ENCODE measurements around the gene COL2A1. TPM values are rescaled to one million over a fixed set of nuclear protein-coding genes. Genes with fewer than 3 reads are reported as not detected.

Gene COL2A1
- polyA plus RNA-seq, 3 donors, result 30.9 to 43.8 (median 34.9) TPM

DNA sequence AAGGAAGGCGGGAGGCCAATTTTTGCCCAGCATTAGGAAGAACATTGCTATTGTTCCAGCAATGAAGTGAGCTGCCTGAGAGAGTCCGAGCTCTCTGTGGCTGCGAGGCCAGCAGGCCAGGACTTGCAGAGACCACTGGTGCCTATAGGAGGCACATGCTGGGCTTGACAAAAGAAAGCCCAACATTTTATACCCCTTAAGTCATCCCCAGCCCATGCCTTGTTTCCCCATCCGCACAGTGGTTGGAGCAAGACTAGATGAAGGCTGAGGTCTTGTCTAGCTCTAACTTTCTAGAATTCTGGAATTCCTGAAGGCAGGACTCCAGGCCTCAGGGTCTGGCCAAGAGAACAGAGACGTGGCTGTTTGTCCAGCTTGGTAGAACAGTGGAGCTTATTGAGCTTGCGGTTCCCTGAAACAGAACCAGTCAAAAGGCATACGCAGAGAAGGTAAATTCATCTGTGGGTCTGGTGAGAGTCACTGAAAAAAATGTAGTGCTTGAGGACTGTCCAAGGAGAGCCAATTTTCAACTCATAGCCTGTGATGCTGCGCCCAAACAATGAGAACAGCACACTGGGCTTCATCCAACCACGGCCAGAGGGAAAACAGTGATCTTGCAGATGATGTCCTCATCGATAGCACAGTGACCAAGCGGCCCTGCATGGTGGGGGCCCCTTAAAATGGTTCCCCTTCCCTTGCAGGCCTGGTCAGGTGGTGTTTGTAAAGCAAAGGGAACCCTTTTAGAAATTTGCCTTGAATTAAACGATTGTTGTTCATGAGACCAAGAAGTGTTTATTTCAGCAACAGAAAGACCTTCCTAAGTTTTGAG is 27.1 kb upstream of the COL2A1 start:
- DNase-seq (ENCODE audit: low read depth in 3 of 3, low spot score in 2 of 3), result no peak

DNA sequence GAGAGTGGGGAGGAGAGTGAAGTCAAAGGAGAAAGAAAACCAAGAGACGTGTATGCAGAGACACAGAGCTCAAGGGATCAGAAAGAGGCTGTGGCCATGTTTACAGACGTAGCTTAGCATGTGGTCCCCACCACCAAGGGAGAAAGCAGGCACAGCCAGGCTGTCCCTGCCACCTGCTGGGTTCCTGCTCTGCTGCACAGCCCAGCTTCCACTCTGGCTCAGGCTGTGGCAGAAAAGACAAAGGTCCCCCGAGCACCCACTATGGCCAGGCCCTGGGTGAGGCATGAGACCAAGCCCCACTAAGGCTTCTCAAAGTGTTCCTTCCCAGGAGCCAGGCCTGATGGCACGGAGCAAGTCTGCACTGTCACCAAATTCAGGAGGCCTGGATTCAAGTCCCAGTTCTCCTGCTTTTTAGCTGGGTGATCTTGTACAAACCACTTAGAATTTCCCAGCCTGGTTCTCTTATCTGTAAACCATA is 25.9 kb upstream of the COL2A1 start:
- no peak for DNase-seq (ENCODE audit: low read depth in 3 of 3, low spot score in 2 of 3)

DNA sequence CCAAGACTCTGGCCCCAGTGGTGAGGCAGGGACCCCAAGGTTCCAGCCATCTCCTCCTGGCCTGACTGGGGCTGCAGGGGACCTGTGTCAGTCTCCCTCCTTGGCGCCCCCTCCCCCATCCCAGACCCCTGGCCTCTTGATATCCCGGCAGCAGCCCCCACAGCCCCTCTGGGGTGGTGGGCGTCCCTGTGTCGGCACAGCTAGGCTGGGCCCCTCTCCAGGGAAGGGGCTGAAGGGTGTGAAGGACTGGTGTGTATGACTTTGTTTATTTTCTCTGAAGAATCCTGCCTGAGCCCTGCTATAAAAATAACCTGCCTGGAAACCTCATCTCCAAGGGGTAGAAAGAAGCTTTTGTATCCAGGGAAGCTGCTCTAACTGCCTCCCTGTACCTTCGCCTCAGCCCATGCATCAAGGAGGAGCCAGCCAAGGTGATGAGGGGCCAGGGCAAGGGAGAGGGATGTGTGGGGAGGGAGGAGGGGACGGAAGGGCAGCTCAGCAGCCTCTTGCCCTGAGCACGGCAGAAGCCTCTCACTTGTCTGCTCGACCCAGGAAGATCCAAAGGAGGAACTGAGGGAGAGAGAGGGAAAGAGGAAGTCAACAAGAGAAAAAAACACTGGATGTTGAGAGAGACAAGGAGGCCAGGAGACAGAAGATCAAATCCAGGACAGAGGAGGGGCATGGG is 25.4 kb upstream of the COL2A1 start:
- no peak for DNase-seq (ENCODE audit: low read depth in 3 of 3, low spot score in 2 of 3)

DNA sequence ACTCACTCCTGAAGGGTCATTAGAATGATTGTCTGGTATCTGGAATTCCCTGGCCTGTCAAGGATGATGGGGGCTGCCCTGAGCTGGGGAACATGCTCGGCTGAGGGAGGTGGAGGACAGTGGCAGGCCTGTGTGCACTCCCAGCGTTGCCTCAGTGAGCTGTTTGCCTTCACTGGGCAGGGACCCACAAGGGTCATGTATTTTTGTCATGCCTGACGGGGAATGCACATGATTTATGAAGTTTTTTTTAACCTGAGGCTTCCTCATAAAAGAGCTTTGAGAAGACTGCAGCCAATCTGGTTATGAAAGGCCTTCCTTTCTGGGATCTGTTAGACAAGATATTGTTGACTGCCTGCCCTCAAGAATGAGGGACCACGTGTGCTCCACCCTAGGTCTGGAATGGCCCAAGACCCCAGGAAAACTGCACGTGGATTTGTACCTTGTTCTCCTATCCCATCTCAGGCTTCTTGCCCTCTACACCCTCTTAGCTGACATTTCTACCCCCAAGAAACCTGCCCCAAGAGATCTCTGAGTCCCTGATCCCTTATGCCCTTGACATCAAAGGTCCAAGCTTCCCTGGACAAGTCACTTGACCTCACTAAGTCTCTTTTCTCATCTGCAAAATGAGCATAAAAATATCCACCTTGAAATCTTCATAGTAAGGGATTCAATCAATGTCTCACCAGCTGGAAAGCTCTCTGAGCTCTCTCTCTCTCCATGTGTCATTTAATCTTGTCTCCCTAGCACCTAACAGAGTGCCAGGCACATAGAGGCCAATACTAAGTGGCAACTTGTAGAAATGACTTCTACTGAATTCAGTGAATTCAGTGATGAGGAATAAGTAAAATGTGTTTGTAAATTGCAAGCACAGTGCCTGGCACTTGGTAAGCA is 24.5 kb upstream of the COL2A1 start:
- DNase-seq (ENCODE audit: low read depth in 3 of 3, low spot score in 2 of 3), result peak in 1 of 3 donors; percentile 35

DNA sequence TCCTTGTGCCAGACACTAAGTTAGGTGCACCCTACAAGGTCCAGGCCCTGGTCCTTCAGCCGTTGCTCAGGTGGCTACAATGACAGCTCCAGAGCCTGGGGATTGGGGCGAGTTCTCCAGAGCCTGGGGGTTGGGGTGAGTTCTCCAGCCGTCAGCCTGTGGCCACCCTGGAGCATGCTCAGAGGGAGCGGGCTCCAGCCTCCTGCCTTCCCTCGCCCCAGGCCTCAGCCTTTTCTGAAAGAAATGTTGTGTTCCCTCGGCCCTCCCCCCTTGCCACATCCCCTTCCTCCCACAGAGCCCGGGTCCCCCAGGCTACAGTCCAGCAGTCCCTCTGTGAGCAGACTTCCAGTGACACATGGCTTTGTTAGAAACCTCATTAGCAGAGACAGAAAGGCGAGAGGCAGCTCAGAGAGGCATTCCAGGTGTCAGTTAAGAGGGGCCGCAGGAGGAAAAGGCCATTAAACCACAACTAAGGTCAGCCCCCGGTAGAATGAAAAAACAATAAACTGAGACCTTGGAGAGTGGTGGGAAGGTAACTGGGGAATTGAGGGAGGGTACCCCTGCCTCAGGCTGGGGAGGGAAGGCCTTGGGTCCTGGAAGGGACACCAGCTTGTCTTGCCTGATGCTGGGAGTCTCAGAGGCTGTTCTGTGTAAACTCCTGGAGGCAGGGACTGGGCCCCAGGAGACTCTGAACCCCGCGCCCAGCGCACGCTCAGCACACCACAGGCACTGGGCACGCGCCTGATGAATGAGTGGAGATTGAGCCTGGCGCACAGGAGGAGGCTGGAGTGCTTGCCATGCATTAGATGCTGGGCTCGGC is 23.1 kb upstream of the COL2A1 start:
- DNase-seq (ENCODE audit: low read depth in 3 of 3, low spot score in 2 of 3), result no peak

DNA sequence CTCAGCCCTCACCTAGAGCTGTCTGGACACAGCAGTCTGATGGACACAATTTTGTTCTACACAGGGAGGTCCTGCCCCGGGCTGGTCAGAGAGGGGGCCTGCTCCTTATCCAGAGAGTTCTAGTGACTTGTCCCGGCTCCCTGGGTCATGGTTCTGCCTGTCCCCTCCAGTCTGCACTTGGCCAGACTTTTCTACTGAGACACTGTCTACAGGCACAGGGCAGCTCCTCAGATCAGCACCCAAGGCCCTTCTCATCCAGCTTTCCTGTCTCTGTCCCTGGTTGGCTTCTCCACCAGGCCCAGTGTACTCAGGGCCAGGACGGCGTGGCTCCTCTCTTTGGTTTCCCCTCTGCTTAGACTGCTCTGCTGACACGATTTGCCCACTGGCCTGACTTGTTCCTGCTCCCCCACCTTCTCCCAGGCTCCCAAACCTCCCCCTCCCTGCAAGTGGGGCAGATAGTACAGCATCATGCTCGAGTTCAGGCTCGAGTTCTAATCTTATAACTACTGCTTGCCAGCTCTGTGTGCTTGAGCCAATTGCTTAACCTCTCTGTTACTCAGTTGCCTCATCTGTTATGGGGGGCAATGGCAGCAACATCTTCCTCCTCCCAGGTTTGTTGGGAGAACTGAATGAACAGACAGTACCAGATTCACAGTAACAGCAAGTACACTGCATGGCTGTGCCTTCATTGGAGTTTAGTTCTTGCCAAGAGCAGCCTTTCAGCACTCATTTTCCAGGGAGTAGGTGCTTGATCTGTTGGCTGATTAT is 22.0 kb upstream of the COL2A1 start:
- DNase-seq (ENCODE audit: low read depth in 3 of 3, low spot score in 2 of 3), result no peak

DNA sequence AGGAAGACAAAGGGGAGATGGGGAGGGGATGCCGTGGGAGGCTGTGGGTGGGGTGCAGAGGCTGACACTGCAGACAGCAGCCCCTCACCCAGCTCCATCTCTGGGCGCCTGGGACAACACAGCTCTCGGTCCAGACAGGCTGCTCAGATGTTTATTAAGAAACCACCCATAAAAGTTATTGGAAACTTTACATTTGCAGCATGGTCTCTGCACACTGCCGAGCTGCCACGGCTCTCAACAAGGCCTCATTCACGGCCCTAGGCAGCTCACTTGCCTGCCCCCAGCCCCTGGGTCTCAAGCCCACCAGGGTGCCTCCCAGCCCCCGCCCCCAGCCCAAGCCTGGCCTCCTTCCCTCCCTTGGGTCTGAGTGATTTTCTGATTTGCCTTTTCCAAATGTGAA is 21.0 kb upstream of the COL2A1 start:
- DNase-seq (ENCODE audit: low read depth in 3 of 3, low spot score in 2 of 3), result no peak

DNA sequence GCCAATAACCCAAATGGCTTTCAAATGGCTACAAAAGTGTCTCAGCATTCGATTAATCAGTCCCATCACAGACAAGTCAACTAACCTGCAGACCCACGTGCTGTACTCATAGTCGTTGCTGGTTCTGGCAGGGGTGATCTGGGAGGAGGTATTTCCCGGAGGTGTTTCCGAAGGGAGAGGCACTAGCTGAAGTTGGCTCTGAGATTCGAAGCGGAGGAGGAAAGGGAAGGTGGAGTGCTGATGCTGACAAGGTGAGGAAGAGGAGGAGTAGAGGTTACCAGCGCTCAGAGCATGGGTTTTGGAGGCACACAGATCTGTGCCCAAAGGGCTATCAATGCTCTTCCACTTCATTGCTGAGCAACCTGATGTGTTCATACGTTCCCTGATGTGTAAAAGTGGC is 20.5 kb upstream of the COL2A1 start:
- no peak for DNase-seq (ENCODE audit: low read depth in 3 of 3, low spot score in 2 of 3)

DNA sequence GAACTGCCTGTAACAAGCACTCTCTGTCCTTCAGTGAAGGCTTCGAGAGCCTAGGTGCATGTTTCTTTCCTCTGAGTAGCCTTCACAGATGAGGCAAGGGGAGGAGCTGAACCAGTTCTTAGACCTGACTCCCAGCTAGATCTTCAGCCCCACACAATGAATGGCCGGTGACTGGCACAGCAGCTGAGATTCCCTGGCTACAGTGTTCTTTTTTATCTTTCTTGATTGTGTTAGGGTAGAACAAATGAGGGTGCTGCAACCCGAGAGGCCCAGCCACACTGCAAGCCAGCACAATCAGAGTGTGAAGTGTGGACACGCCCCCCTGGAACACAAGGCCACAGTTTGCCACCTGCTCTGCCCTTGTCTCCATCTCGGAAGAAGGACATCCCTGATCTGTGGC is 19.1 kb upstream of the COL2A1 start:
- no peak for DNase-seq (ENCODE audit: low read depth in 3 of 3, low spot score in 2 of 3)

DNA sequence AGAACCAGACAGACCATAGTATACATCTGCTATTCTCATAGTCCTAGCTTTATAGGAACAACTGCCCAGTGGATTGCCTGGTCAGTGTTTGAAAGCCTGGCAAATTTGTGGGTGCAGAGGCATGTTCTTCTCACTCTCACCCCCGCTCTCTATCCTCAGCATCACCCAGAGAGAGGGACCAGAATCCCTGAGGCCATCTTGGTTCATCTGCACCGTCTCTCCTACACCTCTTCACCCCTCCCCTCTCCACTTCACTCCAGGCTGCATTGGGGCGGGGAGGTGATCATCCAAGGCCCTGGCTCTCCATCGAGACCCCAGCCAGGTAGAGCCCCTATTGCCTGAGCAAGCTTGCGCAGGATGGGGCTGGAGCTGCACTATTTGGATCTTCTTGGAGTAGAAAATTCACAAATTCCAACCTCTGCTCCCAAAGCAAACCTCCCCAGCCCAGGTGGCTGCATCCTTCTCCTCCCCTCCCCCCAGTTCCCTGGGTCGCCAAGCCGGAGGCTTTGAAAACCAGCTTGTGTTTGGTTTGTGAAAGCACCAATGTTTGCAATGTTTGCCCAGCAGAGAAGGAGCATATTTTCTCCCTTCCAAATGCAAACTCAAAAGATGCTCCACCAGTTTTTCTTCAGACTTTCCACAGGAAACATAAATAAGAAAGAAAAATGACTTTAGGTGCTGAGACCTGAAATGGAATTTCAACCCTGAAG is 18.6 kb upstream of the COL2A1 start:
- no peak for DNase-seq (ENCODE audit: low read depth in 3 of 3, low spot score in 2 of 3)

DNA sequence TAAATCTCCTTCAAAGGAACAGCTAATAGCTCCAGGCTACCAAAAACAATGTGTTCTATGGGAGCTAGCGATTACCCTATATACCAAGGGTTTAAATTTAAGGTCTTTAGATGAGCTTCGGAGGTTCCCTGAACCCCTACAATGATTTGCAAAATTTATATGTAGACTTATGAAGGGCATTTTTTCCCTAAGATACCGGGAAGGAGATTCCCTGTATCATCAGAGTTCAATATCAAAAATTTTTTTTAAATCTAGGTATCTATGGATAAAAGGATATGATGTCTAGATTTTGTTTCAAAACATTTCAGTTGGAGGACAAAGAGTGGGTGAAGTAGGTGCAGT is 17.9 kb upstream of the COL2A1 start:
- no peak for DNase-seq (ENCODE audit: low read depth in 3 of 3, low spot score in 2 of 3)

DNA sequence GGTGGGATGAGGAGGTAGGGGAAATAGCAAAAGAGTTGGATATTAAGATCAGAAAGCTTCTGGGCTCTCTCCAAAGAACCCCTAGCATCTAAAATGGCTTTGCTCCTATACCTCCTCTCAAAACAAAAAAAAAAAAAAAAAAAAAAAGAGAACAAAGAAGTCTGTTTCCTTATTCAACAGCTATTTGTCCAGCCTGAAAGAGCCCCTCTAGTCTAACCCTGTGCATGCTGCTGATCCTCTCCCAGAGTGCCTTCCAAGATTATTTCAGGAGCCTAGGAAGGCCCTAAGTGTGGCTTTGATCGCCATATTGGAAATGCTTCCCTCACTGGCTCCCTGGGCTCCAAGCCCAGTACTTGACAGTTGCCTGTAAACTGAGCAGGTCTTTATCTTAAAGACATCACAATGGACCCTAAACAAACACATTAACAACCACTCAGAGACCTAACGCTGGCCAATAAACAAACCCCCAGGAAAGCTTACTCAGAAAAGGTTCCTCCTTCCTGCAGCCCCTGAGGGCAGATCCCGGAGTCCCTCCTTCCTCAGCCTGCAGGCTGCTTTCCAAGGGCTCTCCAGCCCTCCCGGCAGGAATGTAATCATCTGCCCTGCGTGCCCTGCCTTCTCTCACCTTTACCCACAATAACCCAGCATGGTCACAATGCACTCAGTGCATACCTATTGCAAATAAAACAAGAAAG is 17.4 kb upstream of the COL2A1 start:
- no peak for DNase-seq (ENCODE audit: low read depth in 3 of 3, low spot score in 2 of 3)

DNA sequence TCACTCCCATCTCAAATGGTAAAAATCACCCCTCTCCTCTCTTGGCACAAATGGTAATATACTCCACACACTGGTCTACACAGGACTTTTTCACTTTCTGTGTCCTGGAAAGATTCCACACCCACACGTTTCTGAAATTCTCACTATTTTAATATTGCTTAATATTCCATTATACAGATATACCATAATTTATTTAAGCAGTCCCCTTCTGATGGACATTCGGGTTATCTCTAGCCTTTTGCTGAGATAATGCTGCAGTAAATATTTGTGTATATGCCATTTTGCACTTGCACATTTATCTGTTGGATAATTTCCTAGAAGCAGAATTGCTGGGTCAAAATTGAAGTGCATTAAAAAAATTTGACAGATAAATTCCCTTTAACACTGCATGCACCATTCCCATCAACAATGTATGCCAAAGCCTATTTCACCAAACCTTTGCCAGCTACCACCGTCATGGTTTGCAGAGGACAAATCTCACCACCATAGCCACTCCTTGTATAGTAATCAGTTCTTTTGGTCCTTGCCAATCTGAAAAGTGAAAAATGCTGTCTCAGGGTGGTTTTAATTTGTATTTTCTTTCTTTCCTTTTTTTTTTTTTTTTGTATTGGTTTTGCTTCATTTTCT is 15.5 kb upstream of the COL2A1 start:
- no peak for DNase-seq (ENCODE audit: low read depth in 3 of 3, low spot score in 2 of 3)

DNA sequence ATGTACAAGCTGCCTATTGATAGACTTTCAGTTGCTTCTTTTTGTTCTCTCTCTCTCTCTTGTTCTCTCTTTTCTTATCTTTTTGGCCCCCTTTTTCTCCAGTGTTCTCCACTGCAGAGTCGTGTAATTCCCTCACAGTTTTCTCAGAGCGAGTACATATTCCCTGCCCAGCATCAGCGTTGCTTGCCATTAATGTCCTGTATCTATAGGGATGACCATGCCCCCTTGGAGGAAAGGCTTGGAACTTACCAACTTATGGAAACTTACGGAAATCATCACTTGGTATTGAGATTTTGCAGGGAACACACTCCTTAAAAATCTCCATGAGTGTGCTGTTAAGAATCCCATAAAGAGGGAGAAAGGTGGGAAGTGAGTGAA is 14.3 kb upstream of the COL2A1 start:
- DNase-seq (ENCODE audit: low read depth in 3 of 3, low spot score in 2 of 3), result no peak

DNA sequence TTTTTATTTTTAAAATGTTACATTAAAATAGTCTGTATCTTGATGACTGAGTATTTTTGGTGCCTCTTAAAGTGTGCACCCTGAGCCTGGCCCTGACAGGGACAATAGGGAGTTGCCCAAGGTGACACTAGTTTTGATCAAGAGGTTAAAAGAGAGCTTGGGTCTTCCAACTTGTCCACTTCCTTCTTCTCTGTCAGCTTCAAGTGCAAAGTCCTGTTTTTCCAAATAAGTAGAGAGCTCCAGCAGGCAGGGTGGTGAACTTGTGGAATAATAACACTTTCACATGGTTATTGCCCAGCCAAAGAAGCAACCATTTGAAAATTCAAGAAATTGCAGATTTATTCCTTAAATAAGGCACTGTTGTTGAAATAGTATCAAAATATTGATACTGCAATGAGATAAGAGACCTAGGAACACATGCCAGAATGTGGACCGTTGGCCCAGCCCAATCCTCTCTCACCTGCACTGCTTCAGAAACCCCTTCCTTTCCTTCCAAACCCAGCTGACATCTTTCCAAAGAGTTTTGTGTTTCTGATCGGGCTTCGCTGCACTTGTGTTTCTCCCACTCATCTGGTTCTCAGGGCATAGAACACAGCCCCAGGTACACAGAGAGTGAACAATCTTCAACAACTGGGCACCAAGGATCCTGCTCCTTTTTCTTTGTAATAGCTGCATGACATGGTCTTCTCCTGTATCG is 13.8 kb upstream of the COL2A1 start:
- no peak for DNase-seq (ENCODE audit: low read depth in 3 of 3, low spot score in 2 of 3)

DNA sequence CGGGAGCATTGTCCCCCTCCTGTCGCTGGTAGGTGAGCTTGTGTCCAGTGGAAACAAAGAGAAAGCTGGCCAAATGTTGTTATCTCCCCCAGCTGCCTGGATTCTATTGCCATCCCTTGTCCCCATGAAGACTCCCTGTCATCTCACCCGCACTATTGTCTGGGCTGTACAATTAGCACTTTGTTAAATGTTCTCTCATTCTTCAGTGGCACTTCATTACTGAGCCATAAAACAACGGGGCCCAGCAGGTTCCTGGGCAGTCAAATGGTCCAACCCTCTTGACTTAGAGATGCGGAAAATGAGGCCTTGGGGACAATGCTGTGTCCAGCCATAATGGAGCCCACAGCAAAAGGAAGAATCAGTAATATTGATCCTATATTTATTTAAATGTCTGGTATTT is 13.2 kb upstream of the COL2A1 start:
- DNase-seq (ENCODE audit: low read depth in 3 of 3, low spot score in 2 of 3), result no peak

DNA sequence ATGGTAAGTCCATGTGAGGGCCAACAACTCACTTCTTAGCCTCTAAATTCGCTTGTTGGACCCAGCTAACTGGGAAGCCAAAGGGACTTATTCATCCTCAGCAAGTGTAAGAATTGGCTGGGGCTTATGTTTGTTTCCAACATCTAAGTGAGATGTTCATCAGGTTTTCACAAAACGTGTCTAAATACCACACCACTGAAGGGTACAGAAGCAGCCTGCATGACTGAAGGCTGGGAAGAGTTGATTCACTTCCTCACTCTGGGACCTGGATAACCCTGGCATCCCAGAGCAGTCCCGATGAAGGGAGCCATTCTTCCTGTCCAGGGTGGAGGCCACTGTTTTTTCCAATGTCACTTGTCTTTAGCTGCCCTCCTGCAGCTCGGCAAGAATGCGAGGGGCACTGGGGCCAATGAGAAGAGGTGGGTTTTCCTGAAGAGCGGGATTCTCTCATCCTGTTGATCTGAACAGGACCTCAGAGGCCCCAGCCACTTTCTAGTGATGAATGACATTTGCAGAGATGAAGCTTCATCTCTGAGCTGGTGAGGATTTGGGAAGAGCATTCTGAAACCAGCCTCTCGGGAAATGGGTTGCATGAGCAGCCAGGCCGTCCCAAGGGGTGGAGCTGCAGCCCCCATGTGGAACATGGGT is 12.2 kb upstream of the COL2A1 start:
- DNase-seq (ENCODE audit: low read depth in 3 of 3, low spot score in 2 of 3), result no peak
